Measurements from ENCODE around the gene SEPTIN7. TPM values are rescaled to one million over a fixed set of nuclear protein-coding genes. Genes with fewer than 3 reads are reported as not detected.

The SEPTIN7 gene
- total and polyA plus RNA-seq, 2 of the 4 experiments (the other 2 are of a cell fraction): 150 to 239 TPM

- no peak overlapping the region for H3K9ac ChIP-seq (ENCODE audit: low read depth, low read length)
- H4K8ac ChIP-seq (ENCODE audit: low read depth in 2 of 2, low read length in 2 of 2): no peak overlapping the region
- ChIA-PET POLR2A (ENCODE audit: unreplicated experiment) (no interaction called here), CTCF (interaction anchor here (0.6 kb wide), 1 partner anchor 15 kb away, joined by 4 read pairs; no protein-coding TSS in a partner anchor)
- no peak overlapping the region for H3K4me3 ChIP-seq (ENCODE audit: insufficient read depth, low read depth, low read length)
- H4K91ac ChIP-seq (ENCODE audit: insufficient read depth, low read depth, low read length): no peak overlapping the region
- H3K14ac ChIP-seq (replicated peaks; ENCODE audit: low read depth, low read length): no peak overlapping the region
- no CpG with 5 or more reads among the region's 3 CpGs for WGBS, 2 experiments (ENCODE audit: extremely low coverage in 2 of 2, insufficient read length in 1 of 2)
- no peak overlapping the region for H2AK5ac ChIP-seq (ENCODE audit: low read depth, low read length)
- H3K4me2 ChIP-seq (ENCODE audit: low read depth, low read length): no peak overlapping the region
- no peak overlapping the region for H3K18ac ChIP-seq (ENCODE audit: low read depth, low read length)
- no peak overlapping the region for H2BK5ac ChIP-seq (ENCODE audit: low read depth, low read length, poor library complexity, severe bottlenecking)
- ATAC-seq (ENCODE audit: low read depth) (no peak), DNase-seq (no peak)
- H3K9me3 ChIP-seq (ENCODE audit: control insufficient read depth, insufficient read depth, low read length): no peaks in the 10 kb centered on the region
- H3K23ac ChIP-seq (ENCODE audit: low read depth, low read length): no peak overlapping the region
- BruUV-seq (replicated peaks): no TSS peak
- peaks cover 4% of the 10 kb centered on the region; the same call in 1 of the 2 replicates for H3K4me1 ChIP-seq (ENCODE audit: control insufficient read depth, insufficient read depth, low read length)
- dilution Hi-C loops (cut with HindIII; ENCODE audit: low sequenced_read_pairs, unreplicated experiment): no loop called here
- H4K20me1 ChIP-seq (ENCODE audit: insufficient read depth, low read length): peaks cover 89% of the 10 kb centered on the region
- H2AK9ac ChIP-seq (replicated peaks; ENCODE audit: low read depth, low read length, poor library complexity): no peak overlapping the region
- in situ Hi-C loops (cut with MboI; ENCODE audit: low sequenced_read_pairs): no loop called here
- H3K36me3 ChIP-seq (ENCODE audit: control insufficient read depth, insufficient read depth, low read length): no peaks in the 10 kb centered on the region
- H3K4ac ChIP-seq (ENCODE audit: low read depth, low read length): no peak overlapping the region
- H4K5ac ChIP-seq (ENCODE audit: low read depth, low read length): no peak overlapping the region
- intact Hi-C loops (cut with micrococcal nuclease): no loop called here
- no peak overlapping the region for H2BK15ac ChIP-seq (ENCODE audit: low read depth, low read length)
- H3K9me1 ChIP-seq (ENCODE audit: insufficient read depth, low read length): no peaks in the 10 kb centered on the region; the same call in 1 of the 2 replicates
- TF ChIP-seq SMC3 (IDR thresholded peaks at IDR 0.05; ENCODE audit: low read depth, low read length): no peak
- no peak for TF ChIP-seq CEBPB (IDR thresholded peaks at IDR 0.05; ENCODE audit: low read depth, low read length)
- TF ChIP-seq USF2 (IDR thresholded peaks at IDR 0.05; ENCODE audit: low read depth, low read length): no peak
- TF ChIP-seq RAD21 (IDR thresholded peaks at IDR 0.05; ENCODE audit: low read length): no peak
- TF ChIP-seq MAFK (IDR thresholded peaks at IDR 0.05; ENCODE audit: low read depth, low read length): no peak
- no peak for TF ChIP-seq RFX5 (IDR thresholded peaks at IDR 0.05; ENCODE audit: low read depth, low read length)
- TF ChIP-seq MXI1 (IDR thresholded peaks at IDR 0.05; ENCODE audit: borderline replicate concordance, low read depth, low read length): no peak
- no peak for TF ChIP-seq NFE2L2 (IDR thresholded peaks at IDR 0.05; ENCODE audit: low read depth, low read length)
- TF ChIP-seq POLR2A (IDR thresholded peaks at IDR 0.05; ENCODE audit: low read depth, low read length): no peak
- no peak for TF ChIP-seq MAZ (IDR thresholded peaks at IDR 0.05; ENCODE audit: borderline replicate concordance, low read depth, low read length)
- TF ChIP-seq BHLHE40 (IDR thresholded peaks at IDR 0.05; ENCODE audit: low read depth, low read length): no peak
- TF ChIP-seq FOS (IDR thresholded peaks at IDR 0.05; ENCODE audit: low read depth, low read length): no peak
- H3K79me1 ChIP-seq (ENCODE audit: low read depth in 1 of 2, low read length in 2 of 2): peaks cover 3 to 27% of the 10 kb centered on the region in 2 experiments; a peak in 2 of 4 replicates
- no peak overlapping the region for H3K56ac ChIP-seq (ENCODE audit: extremely low read depth, insufficient read depth, low read length)
- H3K27ac ChIP-seq (ENCODE audit: insufficient read depth, low read length): no peak overlapping the region
- no peak overlapping the region for H2AFZ ChIP-seq (replicated peaks; ENCODE audit: low read length, poor library complexity)
- H2BK120ac ChIP-seq (ENCODE audit: low read depth, low read length): no peak overlapping the region
- H3K27me3 ChIP-seq (ENCODE audit: control insufficient read depth, insufficient read depth, low read length): no peaks in the 10 kb centered on the region
- no peak overlapping the region for H2BK20ac ChIP-seq (ENCODE audit: low read depth, low read length)
Observed at GRCh38 chr7:35819954-35820703, 19.3 kb downstream of the SEPTIN7 start.
